Tibial nerve (tissue), 4 donors: ENCODE results near the gene INPP5A. TPM values are rescaled to one million over a fixed set of nuclear protein-coding genes. Genes with fewer than 3 reads are reported as not detected.

Experiments used
- DNase-seq, 2 donors: peaks; one replicate each; pipeline ENCODE4 v3.0.0-alpha.2; 2019; ENCODE audit warnings: low spot score in 2 of 2
- H3K27ac ChIP-seq, 4 donors: fragments of 200-600 bp; sonication (generic) in 3 of 4; one replicate each; pipeline ENCODE4 v1.5.1; 2017 to 2019; ENCODE audit warnings: mild to moderate bottlenecking in 1 of 4
- H3K27me3 ChIP-seq, 2 donors: fragments of 200-600 bp; sonication (generic) in 1 of 2; one replicate each; pipeline versions ENCODE4 v1.5.1 to v1.6.0; 2017 to 2019
- H3K36me3 ChIP-seq, 3 donors: fragments of 200-600 bp; sonication (generic); one replicate each; pipeline ENCODE4 v1.5.1; 2018 to 2019
- H3K4me1 ChIP-seq, 4 donors: fragments of 200-600 bp; sonication (generic) in 3 of 4; one replicate each; pipeline ENCODE4 v1.5.1; 2017 to 2019
- H3K4me3 ChIP-seq, 4 donors: fragments of 200-600 bp; sonication (generic) in 3 of 4; one replicate each; pipeline ENCODE4 v1.5.1; 2017 to 2019; ENCODE audit warnings: mild to moderate bottlenecking in 1 of 4, moderate library complexity in 1 of 4
- H3K9me3 ChIP-seq, 4 donors: fragments of 200-600 bp; sonication (generic) in 3 of 4; one replicate each; pipeline ENCODE4 v1.5.1; 2017 to 2019
- EP300 ChIP-seq, 2 donors: sonication (generic); formaldehyde crosslinking; IDR thresholded peaks; one replicate each; pipeline ENCODE4 v1.6.1; 2017; ENCODE audit warnings: antibody characterized with exemption in 2 of 2, mild to moderate bottlenecking in 1 of 2
- POLR2A ChIP-seq, 2 donors: fragments of 450-650 bp; IDR thresholded peaks; one replicate each; pipeline ENCODE4 v1.6.1; 2017; ENCODE audit warnings: antibody characterized with exemption in 2 of 2, mild to moderate bottlenecking in 2 of 2, moderate library complexity in 2 of 2
- WGBS, 2 donors: methylation state at CpG; one replicate each; pipeline ENCODE4 v1.1.5; 2018; 5-methylcytosine and 5-hydroxymethylcytosine counted together
- total RNA-seq, 4 donors: library from RNA; depleted of rRNA; stranded (reverse); fragments of >200 nt; gene quantifications; one replicate each; pipeline ENCODE4 v1.1.0, GENCODE V29; 2016
- TF ChIP-seq, protein P1 (sequence below), 5 experiments: fragments of 200-600 bp in 3 of 5; fragments of 450-650 bp in 2 of 5; sonication (generic) in 3 of 5; IDR thresholded peaks; one replicate each; pipeline ENCODE4 v1.5.1; 2016 to 2019; ENCODE audit warnings: antibody characterized with exemption in 5 of 5, mild to moderate bottlenecking in 3 of 5, moderate library complexity in 2 of 5

Gene INPP5A
- total RNA-seq, 4 donors from 2014 or later = 73.8 to 101 (median 86.2) TPM

DNA sequence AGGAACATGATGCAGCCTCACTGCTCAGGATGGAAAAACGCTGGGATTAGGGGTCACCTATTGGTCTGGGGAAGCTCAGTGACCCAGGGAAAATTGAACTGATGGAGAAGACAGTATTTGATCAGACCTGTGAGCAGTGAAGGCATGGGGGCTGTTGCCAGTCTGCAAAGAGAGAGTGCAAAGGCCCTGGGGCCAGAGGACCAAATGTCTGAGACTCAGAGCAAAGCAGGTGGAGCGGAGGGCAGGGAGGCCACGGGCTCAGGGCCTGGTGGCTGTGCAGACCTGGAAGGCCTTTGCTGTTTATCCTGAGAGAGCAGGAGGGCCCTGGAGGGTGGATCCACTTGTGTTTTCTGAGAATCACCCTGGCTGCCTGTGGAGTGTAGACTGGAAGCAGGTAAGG, 67.1 kb downstream of the INPP5A start:
- TF ChIP-seq, protein P1, sequence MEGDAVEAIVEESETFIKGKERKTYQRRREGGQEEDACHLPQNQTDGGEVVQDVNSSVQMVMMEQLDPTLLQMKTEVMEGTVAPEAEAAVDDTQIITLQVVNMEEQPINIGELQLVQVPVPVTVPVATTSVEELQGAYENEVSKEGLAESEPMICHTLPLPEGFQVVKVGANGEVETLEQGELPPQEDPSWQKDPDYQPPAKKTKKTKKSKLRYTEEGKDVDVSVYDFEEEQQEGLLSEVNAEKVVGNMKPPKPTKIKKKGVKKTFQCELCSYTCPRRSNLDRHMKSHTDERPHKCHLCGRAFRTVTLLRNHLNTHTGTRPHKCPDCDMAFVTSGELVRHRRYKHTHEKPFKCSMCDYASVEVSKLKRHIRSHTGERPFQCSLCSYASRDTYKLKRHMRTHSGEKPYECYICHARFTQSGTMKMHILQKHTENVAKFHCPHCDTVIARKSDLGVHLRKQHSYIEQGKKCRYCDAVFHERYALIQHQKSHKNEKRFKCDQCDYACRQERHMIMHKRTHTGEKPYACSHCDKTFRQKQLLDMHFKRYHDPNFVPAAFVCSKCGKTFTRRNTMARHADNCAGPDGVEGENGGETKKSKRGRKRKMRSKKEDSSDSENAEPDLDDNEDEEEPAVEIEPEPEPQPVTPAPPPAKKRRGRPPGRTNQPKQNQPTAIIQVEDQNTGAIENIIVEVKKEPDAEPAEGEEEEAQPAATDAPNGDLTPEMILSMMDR (IDR thresholded peaks at IDR 0.05) = no peak
- TF ChIP-seq POLR2A (IDR thresholded peaks at IDR 0.05) (no peak), EP300 (IDR thresholded peaks at IDR 0.05) (no peak)

DNA sequence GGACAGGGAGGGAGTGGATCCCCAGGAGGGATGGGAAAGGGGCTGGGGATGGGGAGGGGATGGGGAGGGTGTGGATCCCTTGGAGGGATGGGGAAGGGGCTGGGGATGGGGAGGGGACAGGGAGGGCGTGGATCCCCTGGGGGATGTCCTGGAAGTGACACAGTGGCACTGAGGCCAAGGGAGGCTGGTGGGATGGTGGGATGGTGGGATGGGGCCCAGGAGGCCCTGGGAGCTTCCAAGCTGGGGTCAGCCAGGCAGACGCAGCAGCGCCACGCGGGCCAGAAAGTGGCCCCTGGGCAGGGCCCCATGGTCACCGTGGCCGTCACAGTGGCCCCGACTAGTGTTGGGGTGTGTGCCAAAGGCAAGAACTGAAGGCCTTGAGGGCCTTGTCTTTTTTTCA, 67.8 kb downstream of the INPP5A start:
- Histone ChIP-seq H3K9me3 (peaks cover 0 to 9% (median 0%) of the 10 kb centered on the region in 4 donors), H3K36me3 (peaks cover 0 to 6% (median 0%) of the 10 kb centered on the region in 3 donors), H3K4me3 (no peak overlapping the region), H3K4me1 (peaks cover 0 to 34% (median 16%) of the 10 kb centered on the region in 4 donors), H3K27me3 (no peaks in the 10 kb centered on the region), H3K27ac (no peak overlapping the region)
- WGBS, 2 donors = 53 to 64% methylated on average over 8 of the region's 8 CpGs
- no peak for DNase-seq
- TF ChIP-seq EP300 (IDR thresholded peaks at IDR 0.05) (no peak), POLR2A (IDR thresholded peaks at IDR 0.05) (no peak)
- TF ChIP-seq, protein P1 (IDR thresholded peaks at IDR 0.05) = no peak

More for the DNA sequence above, 67.1 kb downstream of the INPP5A start:
- Histone ChIP-seq H3K36me3 (no peaks in the 10 kb centered on the region), H3K9me3 (peaks cover 0 to 16% (median 0%) of the 10 kb centered on the region in 4 donors), H3K27me3 (no peaks in the 10 kb centered on the region), H3K4me1 (peaks cover 0 to 34% (median 16%) of the 10 kb centered on the region in 4 donors), H3K4me3 (no peak overlapping the region), H3K27ac (no peak overlapping the region)
- WGBS, 2 donors = 91 to 96% methylated on average over 3 of the region's 3 CpGs
- no peak for DNase-seq

DNA sequence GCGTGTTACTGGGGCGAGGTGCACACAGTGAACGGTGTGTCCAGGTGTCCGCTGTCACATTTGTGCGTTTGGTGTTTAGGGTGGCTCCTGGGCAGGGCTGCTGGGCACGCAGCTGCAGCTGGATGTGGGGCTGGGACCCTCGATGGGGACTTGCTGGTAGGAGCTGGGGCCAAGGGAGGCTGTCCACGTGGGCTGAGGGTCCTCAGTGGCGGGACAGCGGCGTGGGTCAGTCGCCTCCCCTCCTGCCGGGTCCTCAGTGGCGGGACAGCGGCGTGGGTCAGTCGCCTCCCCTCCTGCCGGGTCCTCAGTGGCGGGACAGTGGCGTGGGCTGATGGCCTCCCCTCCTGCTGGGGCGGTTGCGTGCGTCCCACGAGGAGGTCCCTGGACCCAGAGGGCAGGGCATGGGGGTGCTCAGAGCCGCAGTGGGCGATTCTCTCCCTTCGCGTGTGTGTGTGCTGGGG, 68.5 kb downstream of the INPP5A start:
- peaks cover 0 to 3% (median 0%) of the 10 kb centered on the region in 4 donors for H3K9me3 ChIP-seq
- no peak for TF ChIP-seq EP300 (IDR thresholded peaks at IDR 0.05)
- TF ChIP-seq POLR2A (IDR thresholded peaks at IDR 0.05) = no peak
- TF ChIP-seq, protein P1 (IDR thresholded peaks at IDR 0.05) = no peak
- peaks cover 0 to 8% (median 0%) of the 10 kb centered on the region in 3 donors for H3K36me3 ChIP-seq
- peak overlapping the region in 1 of 4 donors; percentile 11 for H3K27ac ChIP-seq
- peak overlapping the region in 2 of 4 donors; percentile 4 to 23 for H3K4me3 ChIP-seq
- peaks cover 0 to 34% (median 16%) of the 10 kb centered on the region in 4 donors for H3K4me1 ChIP-seq
- H3K27me3 ChIP-seq = no peaks in the 10 kb centered on the region
- 51 to 63% methylated on average over 17 to 22 of the region's 28 CpGs for WGBS, 2 donors
- no peak for DNase-seq

DNA sequence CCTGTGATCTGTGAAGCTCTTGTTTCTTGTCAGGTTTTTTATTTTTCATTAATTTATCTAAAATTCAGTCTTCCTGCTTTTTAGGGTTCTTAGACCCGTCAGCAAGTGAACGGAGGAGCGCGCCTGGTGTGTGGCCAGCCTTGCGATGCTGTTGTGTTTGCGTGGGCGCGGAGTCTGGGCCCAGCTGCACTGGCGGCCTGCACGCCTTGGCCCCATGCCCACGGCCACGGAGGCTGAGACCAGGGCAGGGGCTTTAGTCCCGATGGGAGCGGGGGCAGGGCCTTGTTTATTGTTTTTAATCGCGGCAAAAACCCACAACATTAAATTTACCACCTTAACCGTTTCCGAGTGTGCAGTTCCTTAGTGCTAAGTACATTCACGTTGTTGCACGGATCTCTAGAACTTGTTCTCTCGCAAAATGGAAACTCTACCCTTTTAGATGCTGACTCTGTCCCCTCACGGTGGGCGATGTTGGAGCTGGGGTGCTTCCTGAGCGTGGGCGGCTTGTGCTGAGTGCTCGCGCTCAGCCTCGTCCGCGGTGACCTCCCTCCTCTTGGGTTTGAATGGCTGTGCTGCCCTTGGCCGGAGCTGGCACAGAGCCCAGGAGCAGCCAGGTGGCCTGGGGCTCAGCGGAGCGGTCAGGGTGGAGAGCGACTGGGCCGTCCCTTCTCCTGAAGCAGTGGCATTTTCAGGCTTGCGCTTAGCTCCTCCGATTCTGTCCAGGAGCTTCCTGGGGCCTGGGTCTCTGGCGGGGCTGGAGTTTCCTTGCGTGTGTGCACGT, 69.1 kb downstream of the INPP5A start:
- DNase-seq = peak in 1 of 2 donors; percentile 31
- Histone ChIP-seq H3K4me3 (peak overlapping the region in 2 of 4 donors; percentile 4 to 23), H3K27me3 (no peaks in the 10 kb centered on the region), H3K4me1 (peaks cover 0 to 34% (median 16%) of the 10 kb centered on the region in 4 donors), H3K36me3 (peaks cover 0 to 8% (median 0%) of the 10 kb centered on the region in 3 donors), H3K9me3 (peaks cover 0 to 2% (median 0%) of the 10 kb centered on the region in 4 donors), H3K27ac (peak overlapping the region in 1 of 4 donors; percentile 11)
- TF ChIP-seq EP300 (IDR thresholded peaks at IDR 0.05) = peak in 1 of 2 donors; percentile 36
- TF ChIP-seq, protein P1 (IDR thresholded peaks at IDR 0.05) = no peak
- 27 to 42% methylated on average over 30 to 31 of the region's 40 CpGs for WGBS, 2 donors

DNA sequence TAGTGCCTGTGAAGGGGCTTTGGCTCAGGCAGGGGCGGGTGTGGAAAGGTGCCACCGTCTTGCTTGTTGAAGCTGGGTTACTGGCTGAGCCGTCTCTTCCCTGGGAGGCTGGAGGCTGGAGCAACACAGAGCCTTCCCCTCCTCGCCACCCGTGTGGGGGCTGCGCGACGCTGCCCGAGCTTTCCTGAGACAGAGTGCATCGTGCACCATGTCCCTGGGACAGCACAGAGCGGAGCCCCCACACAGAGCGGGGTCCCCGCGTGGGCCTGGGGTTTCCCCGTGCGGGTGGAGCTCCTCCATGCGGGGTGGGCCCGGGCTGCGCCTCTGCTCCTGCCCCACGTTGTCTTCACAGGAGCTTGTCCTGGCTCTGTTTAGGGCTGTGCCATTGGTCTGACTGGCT, 69.9 kb downstream of the INPP5A start:
- Histone ChIP-seq H3K27ac (no peak overlapping the region), H3K36me3 (peaks cover 0 to 8% (median 0%) of the 10 kb centered on the region in 3 donors)
- TF ChIP-seq, protein P1 (IDR thresholded peaks at IDR 0.05) = no peak
- TF ChIP-seq EP300 (IDR thresholded peaks at IDR 0.05) (no peak), POLR2A (IDR thresholded peaks at IDR 0.05) (no peak)

More for the DNA sequence above, 69.9 kb downstream of the INPP5A start:
- WGBS, 2 donors = 55 to 66% methylated on average over 20 of the region's 20 CpGs
- Histone ChIP-seq H3K4me1 (peaks cover 0 to 34% (median 16%) of the 10 kb centered on the region in 4 donors), H3K9me3 (peaks cover 0 to 2% (median 0%) of the 10 kb centered on the region in 4 donors), H3K4me3 (no peak overlapping the region), H3K27me3 (no peaks in the 10 kb centered on the region)
- DNase-seq = no peak
